ENCODE results near the gene CFC1B.
"Not testable (repeated sequence)": the region's sequence is repeated elsewhere in the genome, so short reads cannot be mapped to it uniquely, and the experiment has no call there.

The CFC1B gene

DNA sequence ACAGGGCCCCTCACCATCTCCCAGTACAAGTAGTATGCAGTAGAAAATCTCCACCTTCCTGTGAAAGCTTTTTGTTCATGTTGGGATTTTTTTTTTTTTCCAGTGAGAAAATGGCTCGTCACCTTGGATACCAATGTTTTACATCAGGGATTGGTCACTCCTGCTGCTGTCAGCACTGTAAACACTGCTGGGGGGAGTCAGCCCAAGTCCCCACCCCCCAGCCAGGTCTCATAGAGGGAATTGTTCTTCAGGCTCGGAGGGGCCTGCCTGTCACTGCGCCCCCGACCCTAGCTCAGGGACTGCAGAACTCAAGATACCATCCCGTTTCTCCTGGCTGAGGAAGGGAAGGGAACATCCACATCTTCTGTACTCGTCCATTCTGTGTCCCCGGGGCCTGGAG lies at the start of gene CFC1B:
Gene CFC1B, plus strand, starts transcription at position 231 of the 400 bp plus-strand sequence. CDS start 263 bp downstream, outside the sequence.
- not testable (repeated sequence) for DNase-seq

DNA sequence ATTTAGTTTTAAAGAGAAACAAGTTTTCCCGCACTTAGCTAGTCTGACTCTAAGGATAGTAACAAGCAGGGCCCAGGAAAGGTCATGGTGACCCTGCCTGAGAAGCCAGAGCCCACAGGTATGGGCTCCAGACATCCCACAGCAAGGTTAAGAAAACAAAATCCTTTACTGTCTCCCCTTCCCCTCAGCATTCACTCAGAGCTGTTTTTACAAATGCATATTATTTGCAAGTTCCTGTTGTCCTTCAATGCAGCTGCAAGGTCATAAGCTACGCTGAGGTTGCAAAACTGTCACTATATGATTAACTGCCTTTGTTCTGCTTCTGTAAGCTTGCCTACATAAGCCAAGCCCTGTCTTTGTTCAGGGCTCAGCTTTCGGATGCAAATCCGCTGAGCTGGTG lies 29.9 kb upstream of the CFC1B start:
- not testable (repeated sequence) for DNase-seq

DNA sequence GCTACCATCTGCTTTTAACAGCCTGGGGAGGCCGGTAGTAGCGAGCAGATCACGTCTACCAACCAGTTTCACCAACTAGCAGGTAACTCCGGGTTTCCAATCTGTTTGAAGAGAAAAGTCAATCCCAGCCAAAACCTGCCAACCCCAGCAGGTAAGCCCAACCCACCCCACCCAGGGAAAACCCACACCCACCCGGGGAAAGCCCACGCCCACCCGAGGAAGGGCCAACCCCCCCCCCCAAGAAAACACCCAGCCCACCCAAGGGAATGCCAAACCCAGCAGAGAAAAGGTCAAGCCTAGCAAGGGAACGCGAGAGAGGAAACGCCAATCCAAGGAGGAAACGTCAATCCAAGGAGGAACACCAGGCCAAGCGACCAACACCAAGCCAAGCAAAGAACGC lies 11.8 kb upstream of the CFC1B start, which contains the start of gene POTEI:
Gene POTEI, minus strand, starts transcription at position 101 of the 400 bp plus-strand sequence. Its CDS starts 93 bp downstream, at position 8.
- DNase-seq: not testable (repeated sequence)

DNA sequence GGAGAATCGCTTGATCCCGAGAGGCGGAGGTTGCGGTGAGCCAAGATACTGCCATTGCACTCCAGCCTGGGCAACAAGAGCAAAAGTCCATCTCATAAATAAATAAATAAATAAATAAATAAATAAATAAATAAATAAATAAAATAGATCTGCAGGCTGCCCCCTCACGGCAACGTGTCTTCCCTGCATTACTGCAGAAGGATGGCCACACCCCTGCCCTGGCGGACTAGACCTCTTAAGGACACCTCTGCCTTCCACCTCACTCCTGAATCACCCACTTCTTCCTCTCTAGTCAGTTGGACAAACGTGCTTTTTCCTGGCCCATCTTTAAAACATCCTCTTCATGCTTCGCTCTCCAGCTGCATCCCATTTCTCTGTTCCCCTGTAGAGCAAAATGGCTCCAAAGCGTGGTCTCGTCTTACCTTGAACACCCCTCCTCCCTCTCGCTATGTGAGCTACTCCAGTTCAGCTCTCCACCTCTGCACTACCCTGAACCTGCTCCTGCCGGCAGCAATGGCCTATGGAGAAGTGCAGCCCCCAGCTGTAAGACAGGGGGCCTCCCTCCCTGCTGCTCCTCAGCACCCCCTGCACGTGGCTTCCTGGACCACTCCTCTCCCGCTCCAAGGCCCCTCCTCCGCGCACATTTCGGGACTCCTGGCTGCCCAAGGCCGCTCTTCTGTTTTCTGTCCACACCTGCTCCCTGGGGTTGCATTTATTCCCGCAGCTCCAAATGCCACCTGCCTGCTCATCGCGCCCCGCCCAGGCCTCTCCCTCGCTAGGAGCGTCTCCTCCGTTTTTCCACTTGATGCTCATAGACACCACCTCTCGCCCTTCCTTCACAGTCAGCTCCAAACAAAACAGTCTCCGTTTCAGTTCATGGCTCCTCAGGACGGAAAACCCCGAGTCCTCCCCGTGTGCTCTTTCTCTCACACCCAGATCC lies 9.9 kb upstream of the CFC1B start:
- not testable (repeated sequence) for DNase-seq

DNA sequence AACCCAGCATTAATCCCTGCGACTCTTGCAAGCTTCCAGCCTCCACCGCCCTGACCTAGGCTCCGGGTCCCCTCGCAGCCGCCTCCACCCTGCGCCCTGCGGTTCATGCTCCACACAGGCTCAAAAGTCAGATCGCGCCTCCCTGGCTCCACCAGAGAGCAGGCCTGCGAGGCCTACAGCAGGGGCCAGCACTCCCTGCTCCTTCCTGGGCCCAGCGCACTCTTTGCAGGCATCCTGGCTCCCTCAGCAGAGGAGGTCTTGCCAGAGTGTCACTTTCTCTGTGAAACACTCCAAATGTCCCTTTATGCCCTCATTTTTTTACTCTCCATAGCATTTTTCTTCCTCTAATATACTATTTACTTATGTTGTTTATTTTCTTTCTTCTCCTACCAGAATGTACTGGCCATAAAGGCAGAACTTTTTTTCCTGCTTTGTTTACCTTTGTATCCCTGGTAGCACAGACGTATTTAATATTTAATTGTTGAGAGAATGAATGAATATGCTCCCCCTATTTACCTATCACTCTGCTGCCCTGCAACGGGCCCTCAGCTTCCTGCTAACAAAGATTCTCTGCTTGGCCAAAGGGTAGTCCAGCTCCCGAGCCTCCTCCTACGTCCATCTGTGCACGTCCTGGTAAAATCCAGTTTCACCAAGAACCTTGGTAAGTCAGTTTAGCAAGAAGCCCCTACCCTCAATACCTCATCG lies 9.1 kb upstream of the CFC1B start:
- DNase-seq: not testable (repeated sequence)

DNA sequence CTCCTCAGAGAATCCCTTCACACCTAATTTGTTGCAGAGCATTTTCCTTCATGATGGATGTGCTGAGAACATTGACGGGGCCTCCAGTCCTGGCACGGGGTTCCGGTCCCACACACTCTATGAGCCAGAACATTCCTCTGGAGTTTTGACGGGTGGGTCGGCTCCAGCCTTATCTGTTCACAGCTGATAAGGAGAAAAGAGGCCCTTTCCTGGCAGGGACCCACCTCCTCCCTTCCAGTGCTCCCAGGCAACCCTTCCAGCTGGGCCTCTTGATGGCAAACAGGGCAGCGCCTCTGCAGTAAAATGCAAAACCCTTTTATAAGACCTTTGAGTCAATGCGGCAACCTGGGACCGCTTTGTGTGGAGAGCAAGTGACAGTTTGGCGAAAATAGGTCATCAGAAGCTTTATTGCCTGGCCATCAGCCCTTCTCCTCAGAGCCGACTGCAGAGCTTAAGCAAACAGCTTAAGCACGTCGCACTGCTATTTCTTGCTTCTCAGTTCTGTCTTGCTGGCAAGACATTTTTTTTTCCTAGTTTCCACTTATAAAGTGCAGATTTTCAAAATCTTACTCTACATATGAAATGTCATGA lies 2.4 kb upstream of the CFC1B start:
- DNase-seq: not testable (repeated sequence)

DNA sequence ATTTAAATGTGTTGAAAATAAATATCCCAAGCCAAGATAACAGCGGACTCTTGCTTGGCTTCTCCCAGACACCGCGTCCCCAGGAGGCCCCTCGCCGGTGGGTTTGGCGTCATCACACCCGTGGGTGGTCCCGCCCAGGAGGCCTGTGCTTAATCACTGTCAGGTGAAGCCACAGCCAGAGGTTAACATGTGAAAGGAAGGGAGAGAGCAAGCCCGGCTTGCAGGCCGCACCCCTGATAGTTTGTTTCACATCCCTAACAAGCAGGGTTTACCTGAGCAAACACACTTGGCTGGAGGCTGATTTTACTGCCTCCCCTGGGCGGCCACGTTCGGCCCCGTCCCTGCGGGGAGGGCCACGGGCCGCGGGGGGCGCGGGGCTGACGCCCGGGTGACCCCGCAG lies 1.4 kb downstream of the CFC1B start:
- not testable (repeated sequence) for DNase-seq

DNA sequence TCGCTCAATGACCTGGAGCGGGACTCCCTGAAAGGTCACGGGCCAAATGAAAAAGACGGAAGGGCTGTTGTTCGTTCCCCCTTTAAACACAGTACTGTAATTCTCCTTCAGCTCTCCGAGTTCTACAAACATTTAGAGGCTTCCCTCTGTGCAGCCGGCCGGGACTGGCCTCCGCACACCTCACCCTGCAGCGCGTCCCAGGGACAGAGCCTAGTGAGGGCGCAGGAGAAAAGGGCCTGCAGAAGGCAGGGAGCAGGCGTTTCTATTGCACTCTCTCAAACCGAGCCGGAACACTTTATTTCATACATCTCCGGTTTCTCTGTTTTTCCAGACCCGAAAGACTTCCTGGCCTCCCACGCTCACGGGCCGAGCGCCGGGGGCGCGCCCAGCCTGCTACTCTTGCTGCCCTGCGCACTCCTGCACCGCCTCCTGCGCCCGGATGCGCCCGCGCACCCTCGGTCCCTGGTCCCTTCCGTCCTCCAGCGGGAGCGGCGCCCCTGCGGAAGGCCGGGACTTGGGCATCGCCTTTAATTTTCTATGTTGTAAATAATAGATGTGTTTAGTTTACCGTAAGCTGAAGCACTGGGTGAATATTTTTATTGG lies 6.4 kb downstream of the CFC1B start:
- DNase-seq: not testable (repeated sequence)

DNA sequence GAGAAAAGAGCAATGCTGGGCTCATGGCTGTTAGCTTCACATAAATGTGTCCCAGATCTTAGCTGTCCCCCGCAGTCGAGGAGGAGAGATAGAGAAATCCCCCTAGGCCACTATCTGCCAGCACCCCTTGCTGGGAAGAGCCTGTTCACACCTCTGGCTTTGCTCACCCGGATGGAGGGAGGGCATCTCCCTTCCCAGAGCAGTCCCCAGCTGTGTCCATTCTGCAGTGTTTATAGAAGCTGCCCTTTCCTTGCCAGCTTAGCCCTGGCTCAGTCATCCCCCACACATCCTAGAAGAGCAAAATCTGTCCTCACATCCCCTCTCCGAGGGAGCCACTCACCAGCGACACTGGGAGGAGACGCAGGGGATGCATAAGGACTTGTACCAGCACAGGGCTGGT lies 8.5 kb downstream of the CFC1B start:
- DNase-seq: not testable (repeated sequence)

DNA sequence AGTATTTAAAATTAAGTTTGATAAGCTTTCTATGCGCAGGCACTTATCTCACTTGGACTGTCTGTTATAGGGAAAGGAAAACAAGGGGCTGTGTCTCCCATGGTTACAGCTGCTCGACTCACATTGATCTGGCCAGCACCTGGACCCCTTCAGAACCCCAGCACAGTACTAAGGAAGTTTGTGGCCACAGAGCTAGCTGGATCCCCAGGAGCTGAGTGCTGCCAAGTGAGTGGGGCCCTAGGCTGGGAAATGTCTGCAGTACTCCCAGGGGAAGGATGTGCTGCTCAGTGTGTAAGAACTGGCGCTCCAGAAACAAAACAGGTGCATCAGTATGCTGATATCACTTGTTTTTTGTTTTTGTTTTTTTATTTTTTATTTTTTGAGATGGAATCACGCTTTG lies 9.2 kb downstream of the CFC1B start:
- not testable (repeated sequence) for DNase-seq

DNA sequence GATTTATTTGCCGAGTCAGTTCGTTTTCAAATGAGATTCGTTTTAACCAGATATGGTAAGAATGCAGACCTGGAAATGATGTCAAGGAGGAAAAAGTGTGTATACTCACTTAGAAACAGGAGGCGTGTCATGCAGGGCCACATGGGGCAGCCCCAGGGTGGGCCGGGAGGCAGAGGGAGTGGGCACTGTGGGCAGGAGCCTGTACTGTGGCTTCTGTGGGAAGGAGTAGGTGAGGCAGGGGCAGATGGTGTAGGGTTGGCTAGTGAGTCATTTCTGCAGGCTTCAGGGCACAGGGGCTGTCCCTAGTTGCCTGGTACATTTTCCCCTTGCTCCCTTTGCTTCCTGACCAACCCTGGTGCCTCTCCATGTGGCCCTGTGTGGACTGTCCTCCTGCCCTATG lies 10.2 kb downstream of the CFC1B start:
- DNase-seq: not testable (repeated sequence)

DNA sequence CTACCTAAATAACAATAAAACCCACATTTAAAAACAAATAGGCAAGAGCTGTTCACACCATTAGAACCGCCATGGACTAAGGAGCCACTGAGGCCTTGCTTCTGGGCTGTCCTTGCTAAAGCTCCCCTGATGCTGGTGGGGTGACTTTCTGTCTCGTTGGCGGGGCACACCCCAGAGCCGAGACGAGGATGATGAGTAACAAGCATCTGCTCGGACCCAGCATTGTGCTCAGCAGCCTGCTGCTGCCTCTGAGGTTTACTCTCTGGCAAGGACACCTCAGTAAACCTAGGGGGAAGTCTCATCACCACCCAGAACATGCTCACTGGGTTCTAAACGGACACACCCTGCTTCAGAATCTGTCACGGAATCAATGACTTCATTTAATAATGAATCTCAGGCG lies 10.7 kb downstream of the CFC1B start:
- DNase-seq: not testable (repeated sequence)

DNA sequence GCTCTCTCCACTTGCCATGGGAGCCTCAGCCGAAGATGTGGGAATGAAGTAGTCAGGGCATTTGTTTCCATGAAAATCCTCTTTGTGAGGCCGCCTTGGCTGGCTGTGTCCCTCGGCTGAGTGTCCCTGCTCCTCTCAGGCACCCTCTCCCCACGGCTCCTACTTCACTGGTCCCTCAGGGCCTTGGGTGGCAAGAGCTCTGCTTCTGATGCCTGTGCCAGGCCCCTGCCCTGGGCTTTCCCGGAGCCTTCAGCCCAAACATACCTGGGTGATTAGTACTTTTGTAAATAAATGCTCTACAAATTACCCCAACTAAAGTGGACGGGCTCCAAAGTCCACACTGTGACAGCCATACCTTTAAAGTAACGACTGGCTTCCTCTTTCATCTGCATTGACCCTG lies 15.6 kb downstream of the CFC1B start:
- not testable (repeated sequence) for DNase-seq

DNA sequence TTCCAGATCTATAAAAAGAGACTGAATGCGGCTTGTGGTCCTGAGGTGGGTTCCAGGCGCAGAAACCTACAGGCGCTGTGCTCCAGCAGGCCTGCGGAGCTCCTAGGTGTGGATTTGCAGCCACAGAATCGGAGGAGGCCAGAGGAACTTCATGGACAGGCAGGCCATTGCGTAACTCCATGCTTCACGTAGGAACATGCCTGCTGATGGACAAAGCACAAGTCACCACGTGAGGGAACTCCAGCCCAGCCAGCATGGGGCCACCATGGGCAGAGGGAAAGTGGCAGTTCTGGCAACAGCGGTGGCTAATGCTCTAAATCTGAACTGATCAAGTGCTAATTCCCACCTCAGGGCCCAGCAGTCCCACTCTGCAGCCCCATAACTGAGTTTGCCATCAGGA lies 17.2 kb downstream of the CFC1B start:
- DNase-seq: not testable (repeated sequence)

DNA sequence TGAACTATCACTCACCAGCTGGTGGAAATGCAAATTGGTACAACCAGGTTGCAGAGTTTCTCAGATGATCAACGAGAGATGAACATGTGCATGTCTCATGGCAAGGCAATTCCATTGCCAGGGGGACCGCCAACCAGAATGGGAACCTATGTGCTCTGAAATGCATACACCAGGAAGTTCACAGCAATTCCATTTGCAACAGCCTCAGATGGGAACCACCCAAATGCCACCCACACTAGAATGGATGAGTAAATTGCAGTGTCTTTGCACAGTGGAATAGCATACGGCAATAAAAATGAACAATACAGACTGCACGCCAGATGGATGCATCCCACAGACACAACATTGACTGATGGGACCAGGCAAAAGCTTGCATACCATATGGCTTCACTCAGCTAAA lies 21.8 kb downstream of the CFC1B start:
- not testable (repeated sequence) for DNase-seq

DNA sequence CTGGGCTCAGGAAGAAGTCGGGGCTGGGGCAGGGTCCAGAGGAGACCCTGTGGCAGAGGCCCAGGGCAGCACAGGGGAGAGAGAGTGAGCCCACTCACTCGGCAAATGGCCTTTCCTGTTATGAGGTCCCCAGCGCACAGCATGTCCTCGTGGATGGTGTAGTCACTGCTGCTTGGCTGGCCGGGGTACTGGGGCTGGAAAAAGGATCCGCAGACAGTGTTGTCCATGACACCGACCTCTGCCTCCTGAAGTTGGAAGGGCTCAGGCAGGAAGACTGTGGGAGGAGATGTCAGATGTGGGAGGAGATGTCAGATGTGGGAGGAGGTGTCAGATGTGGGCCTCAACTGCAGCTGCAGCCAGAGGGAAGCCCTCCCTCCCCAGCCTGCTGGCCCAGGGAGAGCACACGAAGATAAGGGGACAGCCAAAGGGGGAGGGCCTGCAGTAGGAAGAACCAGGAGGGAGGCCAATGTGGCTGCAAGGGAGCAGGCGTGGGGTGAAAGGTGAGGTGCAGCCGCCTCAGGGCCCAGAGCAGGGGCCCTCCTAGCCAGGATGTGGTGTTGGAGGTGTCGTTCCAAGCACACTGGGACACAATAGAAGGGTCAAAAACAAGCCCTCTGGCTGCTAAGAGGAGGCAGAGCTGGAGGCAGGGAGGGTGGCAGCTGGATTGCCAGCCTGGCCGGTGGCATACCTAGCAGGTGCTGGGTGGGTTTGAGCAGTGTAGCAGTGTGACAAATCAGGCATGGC lies 22.9 kb downstream of the CFC1B start:
- not testable (repeated sequence) for DNase-seq

DNA sequence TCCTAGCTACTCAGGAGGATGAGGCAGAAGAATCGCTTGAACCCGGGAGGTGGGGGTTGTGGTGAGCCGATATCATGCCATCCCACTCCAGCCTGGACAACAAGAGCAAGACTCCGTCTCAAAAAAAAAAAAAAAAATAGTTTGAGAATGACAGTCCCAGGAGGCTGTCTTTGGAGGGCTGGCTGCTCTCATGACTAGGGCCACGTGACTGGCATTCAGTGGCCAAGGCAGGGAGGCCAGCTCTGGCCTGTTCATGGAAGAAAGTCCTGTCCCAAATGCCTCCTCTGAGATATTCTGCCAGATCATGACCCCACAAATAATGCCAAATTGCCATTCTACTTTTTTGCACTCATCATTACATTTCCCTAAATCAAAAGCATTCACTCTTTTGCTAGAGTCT lies 24.0 kb downstream of the CFC1B start:
- not testable (repeated sequence) for DNase-seq

DNA sequence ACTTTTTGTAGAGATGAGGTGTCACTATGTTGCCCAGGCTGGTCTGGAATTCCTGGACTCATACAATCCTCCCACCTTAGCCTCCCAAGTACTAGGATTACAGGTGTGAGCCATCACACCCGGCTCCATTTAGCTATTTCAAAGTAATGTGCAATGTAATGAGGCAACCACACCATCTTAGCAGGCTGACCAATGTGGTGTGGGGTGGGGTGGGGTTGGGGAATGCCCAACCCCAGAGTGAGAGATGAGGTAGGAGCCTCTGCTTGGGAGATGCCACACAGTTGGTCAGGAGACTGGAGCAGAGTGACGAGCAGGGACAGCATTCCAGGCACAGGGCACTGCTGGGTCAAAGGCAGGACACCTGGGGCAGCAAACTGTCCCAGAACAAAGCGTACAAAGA lies 27.4 kb downstream of the CFC1B start:
- DNase-seq: not testable (repeated sequence)

DNA sequence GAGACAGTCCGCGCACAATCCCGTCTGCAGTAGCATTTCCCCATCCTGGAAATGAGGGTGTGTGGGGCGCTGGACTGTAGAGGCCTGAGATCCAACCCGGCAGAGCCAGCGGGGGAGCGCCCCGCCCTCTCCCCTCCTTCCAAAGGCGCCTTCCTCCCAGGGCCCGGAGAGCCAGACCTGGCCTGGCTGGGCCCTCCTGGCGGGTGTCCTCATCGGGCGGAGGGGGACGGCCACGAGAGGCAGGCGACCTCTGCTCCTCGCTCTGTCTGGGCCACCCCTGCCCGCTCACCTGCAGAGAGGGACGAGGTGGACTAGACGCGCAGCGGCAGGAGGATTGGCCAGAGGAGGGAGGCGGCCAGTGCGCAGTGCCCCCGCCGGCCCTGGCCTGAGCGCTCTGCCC lies 28.5 kb downstream of the CFC1B start:
- DNase-seq: not testable (repeated sequence)

DNA sequence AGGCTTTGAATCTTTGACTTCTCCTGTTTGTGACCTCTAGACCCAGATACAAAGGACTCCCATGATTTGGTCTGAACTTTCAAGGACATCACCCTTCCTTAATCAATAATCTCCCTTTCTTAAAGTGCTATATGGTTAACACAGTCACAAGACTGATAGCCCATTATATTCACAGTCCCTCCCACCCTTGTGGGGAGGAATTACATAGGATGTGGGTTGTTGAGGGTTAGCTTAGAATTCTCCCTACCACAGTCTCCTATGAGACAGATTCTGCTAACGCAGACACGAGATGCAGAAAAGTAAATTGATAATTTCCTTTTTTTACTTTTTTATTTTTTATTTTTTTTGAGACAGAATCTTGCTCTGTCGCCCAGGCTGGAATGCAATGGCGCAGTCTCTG lies 33.2 kb downstream of the CFC1B start:
- not testable (repeated sequence) for DNase-seq

DNA sequence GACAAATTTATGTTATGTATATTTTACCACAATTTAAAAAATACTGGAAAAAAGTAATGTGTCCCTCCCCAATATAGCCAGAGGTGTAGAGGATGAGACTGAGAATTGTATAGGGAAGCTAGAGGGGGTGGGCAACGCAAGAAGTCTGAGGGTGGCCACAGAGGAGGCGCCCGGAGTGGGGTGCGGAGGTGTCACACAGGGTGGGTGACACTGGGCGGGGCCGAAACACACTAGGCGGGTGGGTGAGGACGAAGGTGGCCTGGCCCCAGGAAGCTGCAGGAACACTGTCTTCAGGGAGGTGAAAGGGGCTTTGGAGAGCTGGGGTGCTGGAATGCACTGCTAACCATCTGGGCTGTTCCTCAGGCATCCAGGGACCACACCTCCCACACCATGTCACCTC lies 35.4 kb downstream of the CFC1B start:
- DNase-seq: not testable (repeated sequence)

DNA sequence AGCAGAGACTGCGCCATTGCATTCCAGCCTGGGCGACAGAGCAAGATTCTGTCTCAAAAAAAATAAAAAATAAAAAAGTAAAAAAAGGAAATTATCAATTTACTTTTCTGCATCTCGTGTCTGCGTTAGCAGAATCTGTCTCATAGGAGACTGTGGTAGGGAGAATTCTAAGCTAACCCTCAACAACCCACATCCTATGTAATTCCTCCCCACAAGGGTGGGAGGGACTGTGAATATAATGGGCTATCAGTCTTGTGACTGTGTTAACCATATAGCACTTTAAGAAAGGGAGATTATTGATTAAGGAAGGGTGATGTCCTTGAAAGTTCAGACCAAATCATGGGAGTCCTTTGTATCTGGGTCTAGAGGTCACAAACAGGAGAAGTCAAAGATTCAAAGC lies 45.1 kb downstream of the CFC1B start:
- not testable (repeated sequence) for DNase-seq

Data from activated CD4-positive, alpha-beta T cell treated with anti-CD3 and anti-CD28 coated beads for 1 hour (primary cell).